Trophoblast cell (in vitro differentiated cells and primary cell): Measurements from ENCODE around the gene WDR62.

ENCODE experiments used
- DNase-seq, 2 donors: peaks; one replicate each; pipeline ENCODE4 v3.0.0-alpha.2; 2016
- H2AFZ ChIP-seq: 2 replicates; pipeline ENCODE4 v1.6.1; 2013; ENCODE audit warnings: low read length, moderate library complexity, mild to moderate bottlenecking; ENCODE audit not compliant: insufficient read depth, poor library complexity
- H2AK5ac ChIP-seq: 2 replicates; pipeline ENCODE4 v1.6.1; 2013; ENCODE audit warnings: mild to moderate bottlenecking, low read length
- H2BK120ac ChIP-seq: 2 replicates; pipeline ENCODE4 v1.6.1; 2013; ENCODE audit warnings: low read length, mild to moderate bottlenecking, moderate library complexity; ENCODE audit not compliant: insufficient read depth, poor library complexity
- H2BK12ac ChIP-seq: 2 replicates; pipeline ENCODE4 v1.6.1; 2013; ENCODE audit warnings: mild to moderate bottlenecking, low read length, moderate library complexity
- H2BK5ac ChIP-seq: 2 replicates; pipeline ENCODE4 v1.6.1; 2013; ENCODE audit warnings: low read length, low read depth, moderate library complexity, mild to moderate bottlenecking; ENCODE audit not compliant: poor library complexity
- H3K14ac ChIP-seq: 2 replicates; pipeline ENCODE4 v1.6.1; 2013; ENCODE audit warnings: mild to moderate bottlenecking, low read length
- H3K18ac ChIP-seq: 2 replicates; pipeline ENCODE4 v1.6.1; 2013; ENCODE audit warnings: mild to moderate bottlenecking, low read length
- H3K23ac ChIP-seq: 2 replicates; pipeline ENCODE4 v1.6.1; 2013; ENCODE audit warnings: low read length
- H3K27ac ChIP-seq: 2 replicates; pipeline ENCODE4 v1.5.1; 2013; ENCODE audit warnings: low read depth, mild to moderate bottlenecking, inconsistent platforms, low read length, moderate library complexity
- H3K27me3 ChIP-seq: 2 replicates; pipeline ENCODE4 v1.6.1; 2013; ENCODE audit warnings: inconsistent platforms, mild to moderate bottlenecking, low read length, moderate library complexity; ENCODE audit not compliant: insufficient read depth
- H3K36me3 ChIP-seq, 2 experiments: 1 replicate in 1 of 2; 2 replicates in 1 of 2; pipeline ENCODE4 v1.6.1; 2013; ENCODE audit warnings: low read length in 2 of 2, mild to moderate bottlenecking in 2 of 2, moderate library complexity in 1 of 2; ENCODE audit not compliant: insufficient read depth in 2 of 2, control insufficient read depth in 1 of 2
- H3K4ac ChIP-seq: 2 replicates; pipeline ENCODE4 v1.6.1; 2013; ENCODE audit warnings: low read depth, mild to moderate bottlenecking, low read length, moderate library complexity
- H3K4me1 ChIP-seq, 2 experiments: 1 replicate in 1 of 2; 2 replicates in 1 of 2; pipeline ENCODE4 v1.6.1; 2013; ENCODE audit warnings: low read length in 2 of 2, mild to moderate bottlenecking in 2 of 2, moderate library complexity in 1 of 2; ENCODE audit not compliant: insufficient read depth in 2 of 2, control insufficient read depth in 1 of 2
- H3K4me2 ChIP-seq: 2 replicates; pipeline ENCODE4 v1.6.1; 2013; ENCODE audit warnings: inconsistent platforms, mild to moderate bottlenecking, low read length, moderate library complexity
- H3K4me3 ChIP-seq: 2 replicates; pipeline ENCODE4 v1.5.1; 2013; ENCODE audit warnings: mild to moderate bottlenecking, low read depth, low read length, inconsistent platforms
- H3K79me1 ChIP-seq: one replicate; pipeline ENCODE4 v1.6.1; 2013; ENCODE audit warnings: low read length
- H3K79me2 ChIP-seq: 2 replicates; pipeline ENCODE4 v1.6.1; 2013; ENCODE audit warnings: low read length, mild to moderate bottlenecking; ENCODE audit not compliant: control insufficient read depth, insufficient read depth, poor library complexity
- H3K9ac ChIP-seq: 2 replicates; pipeline ENCODE4 v1.6.1; 2013; ENCODE audit warnings: mild to moderate bottlenecking, low read length
- H3K9me3 ChIP-seq: 2 replicates; pipeline ENCODE4 v1.6.1; 2013; ENCODE audit warnings: low read depth, mild to moderate bottlenecking, control low read depth, inconsistent platforms, low read length; ENCODE audit not compliant: insufficient read depth
- H4K12ac ChIP-seq: 2 replicates; pipeline ENCODE4 v1.6.1; 2013; ENCODE audit warnings: low read depth, mild to moderate bottlenecking, low read length, moderate library complexity
- H4K8ac ChIP-seq: 2 replicates; pipeline ENCODE4 v1.6.1; 2013; ENCODE audit warnings: low read depth, mild to moderate bottlenecking, low read length, moderate library complexity
- H4K91ac ChIP-seq: one replicate; pipeline ENCODE4 v1.6.1; 2013; ENCODE audit warnings: low read depth, mild to moderate bottlenecking, low read length, moderate library complexity
- WGBS: extraction: QIAGEN DNeasy Blood & Tissue Kit; methylation state at CpG from one replicate; pipeline ENCODE4 v1.1.7; 2013; ENCODE audit warnings: missing lambda C conversion rate; ENCODE audit not compliant: insufficient read length, insufficient coverage; ENCODE audit errors: extremely low coverage; 5-methylcytosine and 5-hydroxymethylcytosine counted together

WDR62 gene

DNA sequence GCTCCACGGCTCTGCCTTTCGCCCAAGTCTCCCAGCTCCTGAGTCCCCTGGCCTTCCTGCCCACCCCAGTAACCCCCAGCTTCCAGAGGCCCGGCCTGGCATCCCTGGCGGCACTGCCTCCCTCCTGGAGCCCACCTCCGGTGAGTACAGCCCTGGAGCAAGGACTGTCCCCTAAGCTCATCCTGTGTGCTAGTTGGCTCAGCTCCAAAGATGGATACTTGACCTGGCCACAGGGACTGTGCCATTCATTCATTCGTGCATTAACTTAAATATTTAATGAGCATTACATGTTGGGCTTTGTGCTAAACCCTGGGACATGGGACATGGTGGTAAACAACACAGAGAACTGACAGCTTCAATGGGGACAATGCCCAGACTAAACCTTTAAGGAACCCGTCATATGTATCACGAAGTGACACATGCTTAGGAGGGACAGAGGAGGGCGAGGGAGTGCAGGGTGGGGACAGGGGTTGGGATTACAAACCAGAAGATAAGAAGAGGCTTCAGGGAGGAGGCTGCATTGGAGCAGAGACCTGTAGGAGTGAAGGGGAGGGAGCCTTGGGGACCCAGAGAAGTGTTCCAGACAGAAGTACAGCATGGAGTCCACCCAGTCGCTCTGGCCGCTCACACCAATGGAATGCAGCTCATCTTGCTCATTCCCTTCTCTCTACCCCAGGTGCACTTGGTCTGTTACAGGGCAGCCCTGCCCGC lies 49.3 kb downstream of the WDR62 start:
- Histone ChIP-seq H3K4me2 (no peak overlapping the region), H2BK120ac (no peak overlapping the region), H2AK5ac (no peak overlapping the region), H3K18ac (no peak overlapping the region), H3K36me3 (peaks cover 64% of the 10 kb centered on the region in 2 experiments), H3K9me3 (no peaks in the 10 kb centered on the region), H3K23ac (no peak overlapping the region), H2BK12ac (no peak overlapping the region), H3K4ac (no peak overlapping the region), H3K9ac (no peak overlapping the region), H3K27ac (no peak overlapping the region), H4K91ac (no peak overlapping the region), H2AFZ (no peak overlapping the region), H3K4me1 (peaks cover 0 to 5% of the 10 kb centered on the region in 2 experiments), H4K8ac (no peak overlapping the region), H3K79me2 (no peaks in the 10 kb centered on the region), H3K27me3 (no peaks in the 10 kb centered on the region), H2BK5ac (no peak overlapping the region), H3K14ac (no peak overlapping the region), H3K4me3 (no peak overlapping the region), H3K79me1 (no peaks in the 10 kb centered on the region), H4K12ac (no peak overlapping the region)
- peak in 1 of 2 donors; percentile 44 for DNase-seq
- no CpG with 5 or more reads among the region's 12 CpGs for WGBS

DNA sequence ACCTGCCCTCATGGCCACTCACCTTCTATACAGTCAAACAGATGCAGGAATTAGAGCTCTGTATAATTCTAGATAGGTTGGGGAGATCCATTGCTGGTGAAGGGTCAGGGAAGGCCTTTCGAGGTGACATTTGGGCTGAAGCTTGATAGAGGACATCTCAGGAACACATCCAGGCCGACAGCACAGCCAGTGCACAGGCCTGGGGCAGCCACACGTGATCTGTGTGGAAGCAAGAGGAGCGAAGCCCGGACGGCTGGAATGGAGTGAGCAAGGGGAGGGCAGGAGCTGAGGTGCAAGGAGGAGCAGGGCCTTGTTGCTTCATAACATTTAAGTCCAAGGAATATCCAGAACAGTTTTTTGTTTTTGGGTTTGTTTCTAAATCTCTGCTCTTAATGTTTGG lies 51.7 kb downstream of the WDR62 start:
- Histone ChIP-seq H3K14ac (no peak overlapping the region), H3K9ac (no peak overlapping the region), H3K4me2 (no peak overlapping the region), H3K9me3 (no peaks in the 10 kb centered on the region), H3K27ac (no peak overlapping the region), H4K12ac (no peak overlapping the region), H2AFZ (no peak overlapping the region), H2AK5ac (no peak overlapping the region), H2BK12ac (no peak overlapping the region), H3K23ac (no peak overlapping the region), H3K27me3 (no peaks in the 10 kb centered on the region), H3K4me1 (peaks cover 0 to 5% of the 10 kb centered on the region in 2 experiments), H2BK5ac (no peak overlapping the region), H3K18ac (no peak overlapping the region), H3K36me3 (peaks cover 49 to 51% of the 10 kb centered on the region in 2 experiments), H4K8ac (no peak overlapping the region), H3K79me2 (no peaks in the 10 kb centered on the region), H3K79me1 (no peaks in the 10 kb centered on the region), H4K91ac (no peak overlapping the region), H3K4ac (no peak overlapping the region), H3K4me3 (no peak overlapping the region), H2BK120ac (no peak overlapping the region)
- WGBS = no CpG with 5 or more reads among the region's 6 CpGs
- DNase-seq = no peak

DNA sequence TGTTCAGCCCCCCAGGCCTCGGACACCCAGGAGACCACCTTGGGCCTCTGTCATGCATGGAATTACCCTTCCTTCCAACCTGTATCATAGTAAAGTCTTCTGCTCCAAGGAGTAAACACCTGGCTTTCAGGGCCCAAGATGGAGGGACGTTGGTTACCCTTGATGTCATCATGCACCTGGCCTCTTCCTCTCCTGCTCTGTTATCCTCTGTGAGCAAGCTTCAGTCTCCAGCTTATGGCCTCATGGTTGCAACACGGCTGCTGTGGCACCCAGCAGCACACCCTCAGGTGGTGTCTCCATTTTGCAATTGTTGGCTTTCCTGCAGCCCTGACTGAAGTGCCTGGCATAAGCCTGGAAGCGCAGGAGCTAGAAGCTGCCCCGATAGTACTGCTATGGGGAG lies 52.3 kb downstream of the WDR62 start:
- Histone ChIP-seq H2BK120ac (no peak overlapping the region), H3K23ac (no peak overlapping the region), H3K4me3 (no peak overlapping the region), H3K27ac (no peak overlapping the region), H3K4me1 (peaks cover 0 to 5% of the 10 kb centered on the region in 2 experiments), H4K12ac (no peak overlapping the region), H3K4me2 (no peak overlapping the region), H3K9ac (no peak overlapping the region), H3K79me1 (no peaks in the 10 kb centered on the region), H3K18ac (no peak overlapping the region), H3K27me3 (no peaks in the 10 kb centered on the region), H3K4ac (no peak overlapping the region), H3K9me3 (no peaks in the 10 kb centered on the region), H4K91ac (no peak overlapping the region), H2AFZ (no peak overlapping the region), H3K36me3 (peaks cover 44 to 48% of the 10 kb centered on the region in 2 experiments), H2BK12ac (no peak overlapping the region), H2BK5ac (no peak overlapping the region), H3K79me2 (no peaks in the 10 kb centered on the region), H3K14ac (no peak overlapping the region), H2AK5ac (no peak overlapping the region), H4K8ac (no peak overlapping the region)
- no CpG with 5 or more reads among the region's 5 CpGs for WGBS
- no peak for DNase-seq

DNA sequence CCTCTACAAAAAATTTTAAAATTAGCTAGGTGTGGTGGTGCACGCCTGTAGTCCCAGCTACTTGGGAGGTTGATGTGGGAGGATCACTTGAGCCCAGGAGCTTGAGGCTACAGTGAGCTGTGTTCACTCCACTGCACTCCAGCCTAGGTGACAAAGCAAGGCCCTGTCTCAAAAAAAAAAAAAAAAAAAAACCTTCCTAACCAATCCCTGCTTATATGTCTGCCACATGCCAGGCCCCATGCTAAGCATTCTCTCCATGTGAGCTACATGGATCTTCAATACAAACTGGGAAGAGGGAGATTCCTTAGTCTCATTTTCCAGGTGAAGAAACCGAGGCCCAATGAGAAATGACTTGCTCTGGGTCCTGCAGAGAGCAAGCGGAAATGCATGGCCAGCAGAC lies 54.0 kb downstream of the WDR62 start:
- no peak overlapping the region for H2AK5ac ChIP-seq
- no peak overlapping the region for H3K4ac ChIP-seq
- no peak overlapping the region for H3K9ac ChIP-seq
- H2AFZ ChIP-seq = no peak overlapping the region
- no peak for DNase-seq
- no CpG with 5 or more reads among the region's 3 CpGs for WGBS
- no peak overlapping the region for H2BK120ac ChIP-seq
- no peak overlapping the region for H3K23ac ChIP-seq
- H3K79me2 ChIP-seq = no peaks in the 10 kb centered on the region
- H4K91ac ChIP-seq = no peak overlapping the region
- no peaks in the 10 kb centered on the region for H3K27me3 ChIP-seq
- peaks cover 4 to 9% of the 10 kb centered on the region in 2 experiments for H3K4me1 ChIP-seq
- no peak overlapping the region for H2BK12ac ChIP-seq
- no peak overlapping the region for H3K14ac ChIP-seq
- H3K27ac ChIP-seq = no peak overlapping the region
- H3K18ac ChIP-seq = no peak overlapping the region
- H3K4me2 ChIP-seq = no peak overlapping the region
- H2BK5ac ChIP-seq = no peak overlapping the region
- H3K36me3 ChIP-seq = peaks cover 41 to 44% of the 10 kb centered on the region in 2 experiments
- no peak overlapping the region for H4K8ac ChIP-seq
- H3K4me3 ChIP-seq = no peak overlapping the region
- no peaks in the 10 kb centered on the region for H3K79me1 ChIP-seq
- no peaks in the 10 kb centered on the region for H3K9me3 ChIP-seq
- H4K12ac ChIP-seq = no peak overlapping the region
